ENCODE results near the gene SMAD9.

Gene SMAD9

GRCh38 chr13:36910545-36910944, 9.5 kb downstream of the SMAD9 start:
- DNase-seq = peak; percentile 42

GRCh38 chr13:36907821-36908220, 12.2 kb downstream of the SMAD9 start:
- peak; percentile 89 for DNase-seq

GRCh38 chr13:36907266-36907665, 12.8 kb downstream of the SMAD9 start:
- no peak for DNase-seq

GRCh38 chr13:36905944-36906343, 14.1 kb downstream of the SMAD9 start:
- DNase-seq = no peak

GRCh38 chr13:36903925-36904595, 16.0 kb downstream of the SMAD9 start:
- peak; percentile 99 for DNase-seq

- DNase-seq = no peak
These were observed 22.9 kb downstream of the SMAD9 start for GRCh38 chr13:36897054-36897616.

- no peak for DNase-seq
These were observed 28.3 kb downstream of the SMAD9 start for GRCh38 chr13:36891752-36892151.

- DNase-seq = no peak
These were observed 31.4 kb downstream of the SMAD9 start for GRCh38 chr13:36888645-36889044.

- DNase-seq = peak; percentile 70
These were observed 32.1 kb downstream of the SMAD9 start for GRCh38 chr13:36887758-36888521.

GRCh38 chr13:36885901-36886300, 34.1 kb downstream of the SMAD9 start:
- peak; percentile 100 for DNase-seq

- DNase-seq = peak; percentile 57
These were observed 35.8 kb downstream of the SMAD9 start for GRCh38 chr13:36884235-36884634.

GRCh38 chr13:36883824-36884223, 36.2 kb downstream of the SMAD9 start:
- DNase-seq = peak; percentile 82

- peak; percentile 96 for DNase-seq
These were observed 36.6 kb downstream of the SMAD9 start for GRCh38 chr13:36883392-36883791.

GRCh38 chr13:36882829-36883390, 37.1 kb downstream of the SMAD9 start:
- DNase-seq = peak; percentile 89

- DNase-seq = no peak
These were observed 39.1 kb downstream of the SMAD9 start for GRCh38 chr13:36880961-36881360.

GRCh38 chr13:36879218-36879938, 40.7 kb downstream of the SMAD9 start:
- DNase-seq = no peak

GRCh38 chr13:36875961-36876360, 44.1 kb downstream of the SMAD9 start:
- DNase-seq = no peak

- no peak for DNase-seq
These were observed 44.6 kb downstream of the SMAD9 start for GRCh38 chr13:36875431-36875830.

GRCh38 chr13:36872621-36873020, 47.4 kb downstream of the SMAD9 start:
- no peak for DNase-seq

- DNase-seq = peak; percentile 26
These were observed 49.9 kb downstream of the SMAD9 start for GRCh38 chr13:36870050-36870692.

- DNase-seq = no peak
These were observed 53.8 kb downstream of the SMAD9 start for GRCh38 chr13:36866232-36866631.

GRCh38 chr13:36865265-36865664, 54.8 kb downstream of the SMAD9 start:
- DNase-seq = no peak

GRCh38 chr13:36862722-36863121, 57.3 kb downstream of the SMAD9 start:
- no peak for DNase-seq

Measured in NCI-H82 (cell line).